ENCODE measurements around the gene CRYBG1. TPM values are rescaled to one million over a fixed set of nuclear protein-coding genes. Genes with fewer than 3 reads are reported as not detected.
A peak's percentile ranks its signal among the peaks of the same experiment; 100 is the strongest.

Gene CRYBG1
- total and polyA plus RNA-seq, 10 of the 15 experiments (the other 5 are each of a cell fraction or from before 2014, with no cell fraction given): 6.5 to 57.0 (median 25.2) TPM

DNA sequence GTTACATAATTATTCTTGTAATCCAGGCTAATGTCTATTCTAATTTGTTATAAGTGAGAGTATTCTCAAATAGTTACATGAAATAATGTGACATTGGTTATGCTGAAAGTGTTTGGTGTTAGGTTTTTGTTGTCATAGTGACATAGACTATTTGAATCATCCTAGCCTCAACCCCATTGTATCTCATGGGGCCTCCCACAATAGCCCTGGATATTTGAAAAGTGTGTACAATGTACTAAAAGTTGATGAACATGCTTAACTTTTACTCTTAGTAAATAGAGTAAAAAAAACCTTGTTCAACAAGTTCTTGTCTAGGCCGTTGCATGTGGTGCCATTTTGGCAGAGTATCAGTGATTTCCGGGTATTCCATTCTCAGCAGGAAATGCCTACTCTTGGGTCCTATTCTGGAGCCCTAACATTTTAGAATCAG, 185.8 kb downstream of the CRYBG1 start:
- no peaks in the 10 kb centered on the region for H4K20me1 ChIP-seq (ENCODE audit: control insufficient read depth, insufficient read depth)
- peaks cover 0 to 53% of the 10 kb centered on the region in 2 experiments; a peak in 3 of 4 replicates for H3K36me3 ChIP-seq (ENCODE audit: control insufficient read depth in 2 of 2, insufficient read depth in 2 of 2, low read length in 1 of 2)
- 2% methylated on average over 2 of the region's 2 CpGs for WGBS (ENCODE audit: insufficient coverage, insufficient replicate concordance, low lambda C conversion rate, missing lambda C conversion rate)
- H3K79me2 ChIP-seq (ENCODE audit: control insufficient read depth, insufficient read depth, low read length): no peaks in the 10 kb centered on the region
- H2AFZ ChIP-seq (ENCODE audit: control insufficient read depth, low read depth, low read length): no peak overlapping the region
- H3K4me2 ChIP-seq (ENCODE audit: control insufficient read depth, insufficient read depth): no peak overlapping the region
- no TSS peak for BruUV-seq (replicated peaks)
- no peaks in the 10 kb centered on the region for H3K4me1 ChIP-seq (ENCODE audit: control insufficient read depth, insufficient read depth, low read length)
- no peak overlapping the region for H3K27ac ChIP-seq (ENCODE audit: control insufficient read depth, insufficient read depth)
- in situ Hi-C loops (cut with MboI): no loop called here
- ATAC-seq (peak; percentile 59), FAIRE-seq (no peak), DNase-seq (ENCODE audit: low read depth, low spot score) (no peak)
- no peak overlapping the region for H3K9ac ChIP-seq (ENCODE audit: control insufficient read depth, insufficient read depth, low read length)
- no peaks in the 10 kb centered on the region; the same call in 2 of the 3 replicates for H3K9me3 ChIP-seq (replicated peaks; ENCODE audit: control insufficient read depth, insufficient read depth, low read length)
- TF ChIP-seq USF2 (IDR thresholded peaks at IDR 0.05; ENCODE audit: borderline replicate concordance, low read depth, low read length): no peak
- no peak for TF ChIP-seq RUNX3 (IDR thresholded peaks at IDR 0.05; ENCODE audit: low read length)
- no peak for TF ChIP-seq HCFC1 (IDR thresholded peaks at IDR 0.05; ENCODE audit: low read length)
- TF ChIP-seq SPI1 (IDR thresholded peaks at IDR 0.05; ENCODE audit: borderline replicate concordance, insufficient read depth, low read depth, low read length): no peak
- TF ChIP-seq MYB (IDR thresholded peaks at IDR 0.05; ENCODE audit: borderline replicate concordance, low read depth, low read length): no peak
- TF ChIP-seq ZNF207 (IDR thresholded peaks at IDR 0.05; ENCODE audit: borderline replicate concordance): no peak
- no peak for TF ChIP-seq KAT2A (conservative IDR thresholded peaks at IDR 0.05; ENCODE audit: control insufficient read depth, low read depth, low read length)
- TF ChIP-seq KLF5 (IDR thresholded peaks at IDR 0.05; ENCODE audit: partially characterized antibody): no peak
- TF ChIP-seq ZBTB4 (CRISPR knock-in tag; IDR thresholded peaks at IDR 0.05): no peak
- TF ChIP-seq CBFB (IDR thresholded peaks at IDR 0.05; ENCODE audit: low read depth): no peak
- TF ChIP-seq BHLHE40 (IDR thresholded peaks at IDR 0.05; ENCODE audit: borderline replicate concordance in 1 of 2, low read depth in 2 of 2, low read length in 1 of 2): no peak
- TF ChIP-seq RAD21 (IDR thresholded peaks at IDR 0.05; ENCODE audit: insufficient read depth, low read depth, low read length): no peak
- no peak for TF ChIP-seq SMAD1 (IDR thresholded peaks at IDR 0.05; ENCODE audit: low read depth, partially characterized antibody)
- TF ChIP-seq POLR2A (IDR thresholded peaks at IDR 0.05; ENCODE audit: low read depth, low read length): no peak
- no peak for TF ChIP-seq BACH1 (IDR thresholded peaks at IDR 0.05; ENCODE audit: borderline replicate concordance)
- TF ChIP-seq, protein P1, sequence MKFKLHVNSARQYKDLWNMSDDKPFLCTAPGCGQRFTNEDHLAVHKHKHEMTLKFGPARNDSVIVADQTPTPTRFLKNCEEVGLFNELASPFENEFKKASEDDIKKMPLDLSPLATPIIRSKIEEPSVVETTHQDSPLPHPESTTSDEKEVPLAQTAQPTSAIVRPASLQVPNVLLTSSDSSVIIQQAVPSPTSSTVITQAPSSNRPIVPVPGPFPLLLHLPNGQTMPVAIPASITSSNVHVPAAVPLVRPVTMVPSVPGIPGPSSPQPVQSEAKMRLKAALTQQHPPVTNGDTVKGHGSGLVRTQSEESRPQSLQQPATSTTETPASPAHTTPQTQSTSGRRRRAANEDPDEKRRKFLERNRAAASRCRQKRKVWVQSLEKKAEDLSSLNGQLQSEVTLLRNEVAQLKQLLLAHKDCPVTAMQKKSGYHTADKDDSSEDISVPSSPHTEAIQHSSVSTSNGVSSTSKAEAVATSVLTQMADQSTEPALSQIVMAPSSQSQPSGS (IDR thresholded peaks at IDR 0.05; ENCODE audit: low read length): no peak
- no peak for TF ChIP-seq BCL11A (IDR thresholded peaks at IDR 0.05; ENCODE audit: low read depth, low read length)
- no peak for TF ChIP-seq TARDBP (IDR thresholded peaks at IDR 0.05; ENCODE audit: borderline replicate concordance)
- TF ChIP-seq MXI1 (IDR thresholded peaks at IDR 0.05; ENCODE audit: low read depth, low read length): no peak
- H3K4me3 ChIP-seq: no peak overlapping the region
- ChIA-PET CTCF (interaction anchor here (0.7 to 1.7 kb wide), 4 partner anchors 33 to 105 kb away, joined by 3 to 4 read pairs (median 3); no protein-coding TSS in a partner anchor), SMC1A (ENCODE audit: uncharacterized antibody, unreplicated experiment) (interaction anchor here (1.3 to 1.5 kb wide), 3 partner anchors 9 to 33 kb away, joined by 3 to 4 read pairs (median 4); no protein-coding TSS in a partner anchor), RAD21 (ENCODE audit: unreplicated experiment) (no interaction called here), POLR2A (interaction anchor here (1.2 to 1.7 kb wide), 2 partner anchors 9 to 12 kb away, joined by 3 to 5 read pairs; no protein-coding TSS in a partner anchor)
- H3K27me3 ChIP-seq (replicated peaks in 1 of 2; ENCODE audit: control insufficient read depth in 2 of 2, insufficient read depth in 2 of 2, low read length in 1 of 2): no peaks in the 10 kb centered on the region
- intact Hi-C loops (cut with micrococcal nuclease; ENCODE audit: unreplicated experiment): no loop called here
